Effector memory CD4-positive, alpha-beta T cell (primary cell): ENCODE results near the gene SMAP2.

Experiments used
- DNase-seq, 3 donors: peaks; one replicate each; pipeline ENCODE4 v3.0.0-alpha.2; 2020
- H3K27ac ChIP-seq: 2 replicates; pipeline ENCODE4 v1.7.0; 2013; ENCODE audit warnings: mild to moderate bottlenecking, low read length, moderate library complexity; ENCODE audit not compliant: insufficient read depth, poor library complexity, severe bottlenecking
- H3K27me3 ChIP-seq: replicated peaks from 2 replicates; pipeline ENCODE4 v1.7.0; 2013; ENCODE audit warnings: mild to moderate bottlenecking, low read length; ENCODE audit not compliant: insufficient read depth, control insufficient read depth, poor library complexity, severe bottlenecking
- H3K36me3 ChIP-seq: 2 replicates; pipeline ENCODE4 v1.7.0; 2013; ENCODE audit warnings: mild to moderate bottlenecking, low read length, moderate library complexity; ENCODE audit not compliant: control insufficient read depth, insufficient read depth
- H3K4me1 ChIP-seq: 2 replicates; pipeline ENCODE4 v1.7.0; 2013; ENCODE audit warnings: low read length, mild to moderate bottlenecking; ENCODE audit not compliant: control insufficient read depth, insufficient read depth, poor library complexity, severe bottlenecking
- H3K4me3 ChIP-seq: 2 replicates; pipeline ENCODE4 v1.7.0; 2013; ENCODE audit warnings: low read length, low read depth, mild to moderate bottlenecking; ENCODE audit not compliant: insufficient read depth, poor library complexity, severe bottlenecking
- H3K9me3 ChIP-seq: 2 replicates; pipeline ENCODE4 v1.7.0; 2013; ENCODE audit warnings: mild to moderate bottlenecking, low read length, moderate library complexity; ENCODE audit not compliant: control insufficient read depth

SMAP2 gene

DNA sequence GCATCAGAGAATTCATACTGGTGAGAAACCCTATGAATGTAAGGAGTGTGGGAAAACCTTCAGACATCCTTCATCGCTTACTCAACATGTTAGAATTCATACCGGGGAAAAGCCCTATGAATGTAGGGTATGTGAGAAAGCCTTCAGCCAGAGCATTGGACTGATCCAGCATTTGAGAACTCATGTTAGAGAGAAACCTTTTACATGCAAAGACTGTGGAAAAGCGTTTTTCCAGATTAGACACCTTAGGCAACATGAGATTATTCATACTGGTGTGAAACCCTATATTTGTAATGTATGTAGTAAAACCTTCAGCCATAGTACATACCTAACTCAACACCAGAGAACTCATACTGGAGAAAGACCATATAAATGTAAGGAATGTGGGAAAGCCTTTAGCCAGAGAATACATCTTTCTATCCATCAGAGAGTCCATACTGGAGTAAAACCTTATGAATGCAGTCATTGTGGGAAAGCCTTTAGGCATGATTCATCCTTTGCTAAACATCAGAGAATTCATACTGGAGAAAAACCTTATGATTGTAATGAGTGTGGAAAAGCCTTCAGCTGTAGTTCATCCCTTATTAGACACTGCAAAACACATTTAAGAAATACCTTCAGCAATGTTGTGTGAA, 89.5 kb downstream of the SMAP2 start:
- Histone ChIP-seq H3K27ac (no peak overlapping the region), H3K27me3 (no peaks in the 10 kb centered on the region), H3K36me3 (peaks cover 19% of the 10 kb centered on the region), H3K4me3 (no peak overlapping the region), H3K9me3 (peaks cover 59% of the 10 kb centered on the region), H3K4me1 (no peaks in the 10 kb centered on the region)
- no peak for DNase-seq

DNA sequence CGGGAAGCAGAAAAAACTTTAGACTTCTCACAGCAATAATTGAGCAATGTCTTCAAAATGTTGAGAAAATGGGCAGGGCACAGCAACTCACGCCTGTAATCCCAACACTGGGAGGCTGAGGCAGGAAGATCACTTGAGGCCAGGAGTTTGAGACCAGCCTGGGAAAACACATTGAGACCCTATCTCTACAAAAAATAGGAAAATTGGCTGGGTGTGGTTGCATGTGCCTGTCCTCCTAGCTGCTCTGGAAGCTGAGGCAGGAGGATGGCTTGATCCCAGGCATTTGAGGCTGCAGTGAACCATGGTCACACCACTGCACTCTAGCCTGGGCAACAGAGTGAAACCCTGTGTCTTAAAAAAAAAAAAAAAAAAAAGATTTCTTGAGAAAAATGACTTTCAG, 95.8 kb downstream of the SMAP2 start:
- Histone ChIP-seq H3K9me3 (peaks cover 50% of the 10 kb centered on the region), H3K27ac (no peak overlapping the region)

More for the DNA sequence above, 95.8 kb downstream of the SMAP2 start:
- no peaks in the 10 kb centered on the region for H3K4me1 ChIP-seq
- DNase-seq = no peak
- no peaks in the 10 kb centered on the region for H3K27me3 ChIP-seq
- H3K36me3 ChIP-seq = no peaks in the 10 kb centered on the region
- no peak overlapping the region for H3K4me3 ChIP-seq
